ENCODE results near the gene CABP7.

The CABP7 gene

DNA sequence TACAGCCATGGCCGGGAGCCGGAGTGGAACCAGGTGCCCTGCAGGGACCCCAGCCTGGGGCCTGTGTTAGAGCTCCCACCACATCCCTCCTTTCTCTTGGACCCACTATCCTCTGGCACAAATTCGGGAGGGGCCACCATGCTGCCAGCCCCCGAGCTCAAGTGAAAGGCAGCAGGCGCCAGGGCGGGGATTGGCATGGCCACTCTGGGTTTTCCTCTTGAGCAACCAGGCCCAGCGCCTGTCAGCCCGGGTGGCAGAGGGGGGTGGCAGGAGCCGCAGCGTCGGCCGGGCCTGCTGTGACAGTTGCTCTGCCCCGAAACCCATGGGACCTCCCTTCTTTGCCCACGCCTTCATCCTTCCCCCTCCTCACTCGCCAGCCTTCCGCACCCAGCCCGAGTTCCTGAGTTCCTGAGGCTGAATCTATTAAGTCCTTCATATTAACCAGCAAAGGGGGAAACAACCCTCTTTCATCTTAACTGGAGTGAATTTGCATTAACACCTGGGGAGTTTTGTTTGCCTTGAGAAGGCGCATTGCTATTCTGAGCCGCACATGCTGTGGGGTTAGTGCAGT, 16.8 kb upstream of the CABP7 start:
- no peak for DNase-seq

DNA sequence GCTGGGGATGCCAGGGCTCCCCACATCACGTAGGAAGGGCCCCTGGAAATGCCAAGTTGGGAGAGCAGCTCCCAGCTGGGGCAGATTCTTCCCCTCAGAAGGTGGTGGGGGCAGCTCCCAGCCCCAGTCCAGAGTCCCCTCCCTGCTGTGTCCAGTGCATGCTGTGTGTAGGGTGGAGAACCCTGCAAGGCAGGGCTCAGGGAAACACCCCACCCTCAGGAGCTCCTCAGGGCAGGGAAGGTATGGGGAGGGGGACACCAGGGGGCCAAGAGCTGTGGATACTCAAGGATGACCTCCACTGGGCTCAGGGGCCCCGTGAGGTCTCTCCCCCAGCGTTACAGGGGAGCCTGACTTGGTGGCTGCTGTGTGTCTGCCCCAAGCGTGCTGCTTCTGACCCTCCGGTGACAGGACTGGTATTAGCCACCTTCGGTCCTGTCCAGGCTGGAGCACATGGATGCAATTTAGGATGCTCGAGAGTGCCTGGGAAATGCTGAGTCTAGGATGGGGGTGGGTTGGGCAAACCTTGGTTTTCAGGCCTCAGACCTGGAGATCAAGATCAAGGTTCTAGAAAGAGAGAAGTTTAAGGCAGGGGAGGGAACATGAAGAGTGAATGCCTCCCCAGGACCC, 16.1 kb upstream of the CABP7 start:
- DNase-seq, result no peak

DNA sequence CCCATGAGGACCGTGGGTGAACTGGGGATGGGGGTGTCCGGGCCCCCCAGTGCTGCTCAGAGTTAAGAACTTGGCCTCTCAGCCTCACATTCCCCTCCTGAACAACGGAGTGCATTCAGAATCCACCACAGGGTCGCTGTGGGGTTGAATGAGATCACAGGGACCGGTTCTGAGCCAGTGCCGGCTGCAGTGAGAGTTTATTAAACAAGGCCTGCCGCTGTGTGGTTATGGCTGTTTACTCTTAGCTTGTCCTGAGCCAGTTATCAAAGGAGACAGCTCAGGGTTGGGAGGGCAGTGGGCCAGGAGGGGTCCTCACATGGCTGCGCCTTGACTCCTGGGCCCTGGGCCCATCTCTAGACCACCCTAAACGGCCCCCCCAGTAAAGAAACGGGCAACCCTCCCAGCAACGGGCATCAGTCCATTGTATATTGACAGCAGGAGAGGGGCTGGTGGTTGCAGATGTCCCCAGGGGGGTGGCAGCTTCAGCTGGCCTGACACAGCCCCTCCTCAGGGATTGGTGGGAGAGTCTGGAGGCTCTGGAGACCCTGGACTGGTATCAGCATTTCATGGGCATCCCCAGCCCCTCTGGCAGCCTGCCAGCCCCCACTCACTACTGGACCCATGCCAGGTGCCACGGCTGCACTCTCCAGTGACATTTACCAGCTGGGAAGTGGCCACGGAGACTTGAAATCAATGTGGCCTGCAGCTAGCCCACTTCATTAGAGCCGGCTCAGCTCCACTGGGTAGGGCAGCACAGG, 15.1 kb upstream of the CABP7 start:
- no peak for DNase-seq

DNA sequence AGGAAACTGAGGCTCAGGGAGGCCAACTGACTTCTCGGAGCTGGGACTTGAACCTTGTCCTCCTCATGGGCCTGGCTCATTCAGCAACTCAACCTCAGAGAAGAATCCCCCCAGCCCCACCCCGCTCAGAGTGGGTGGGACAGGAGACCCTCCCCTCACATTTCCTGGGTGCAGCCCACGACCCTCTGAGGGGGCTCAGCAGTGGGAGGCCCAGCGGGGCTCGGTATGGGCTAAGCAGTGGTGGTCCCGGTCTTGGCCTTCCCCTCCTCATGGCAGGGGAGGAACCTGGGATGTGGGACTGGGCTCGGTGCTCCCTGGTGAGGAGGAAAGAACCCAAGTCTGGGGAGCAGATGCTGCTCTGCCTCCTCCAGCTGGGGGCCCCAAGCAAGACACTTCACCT, 14.2 kb upstream of the CABP7 start:
- no peak for DNase-seq

DNA sequence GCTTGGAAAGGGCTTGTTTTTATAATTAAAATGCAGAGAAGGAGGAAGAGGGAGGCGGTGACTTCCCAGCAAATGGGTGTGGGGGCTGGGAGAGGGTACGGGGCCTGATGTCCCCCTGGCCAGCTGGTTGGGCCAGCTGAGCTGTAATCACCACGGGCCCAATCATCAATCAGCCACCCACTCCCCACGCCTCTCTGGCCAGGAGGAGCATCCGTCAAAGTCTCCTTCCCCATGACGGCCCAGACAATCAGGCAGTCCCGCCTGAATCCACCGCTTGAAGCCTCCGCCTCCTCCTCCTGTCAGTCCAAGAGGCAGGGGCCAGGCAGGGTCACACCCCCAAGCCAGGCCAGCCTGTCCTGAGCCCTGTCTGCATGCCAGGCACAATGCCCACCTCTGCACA, 13.3 kb upstream of the CABP7 start:
- DNase-seq, result no peak

DNA sequence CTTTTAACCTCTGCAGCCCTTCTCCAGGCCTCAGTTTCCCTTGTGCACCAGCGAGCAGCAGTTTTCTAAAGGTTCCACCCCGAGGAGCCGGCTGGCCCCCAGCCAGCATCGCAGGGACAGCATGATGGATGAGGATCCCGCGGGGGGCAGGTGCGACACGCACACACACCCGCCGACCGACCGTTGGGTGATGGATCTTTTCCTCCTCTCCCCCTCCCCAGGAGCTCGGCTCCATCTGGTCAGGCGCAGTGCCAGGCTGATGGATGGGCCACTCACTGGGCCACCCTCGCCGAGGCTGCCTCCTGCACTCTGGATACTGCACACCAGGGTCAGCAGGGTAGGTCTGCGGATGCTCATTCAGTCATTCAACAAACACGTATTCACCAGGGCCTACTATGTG, 12.8 kb upstream of the CABP7 start:
- DNase-seq, result no peak

DNA sequence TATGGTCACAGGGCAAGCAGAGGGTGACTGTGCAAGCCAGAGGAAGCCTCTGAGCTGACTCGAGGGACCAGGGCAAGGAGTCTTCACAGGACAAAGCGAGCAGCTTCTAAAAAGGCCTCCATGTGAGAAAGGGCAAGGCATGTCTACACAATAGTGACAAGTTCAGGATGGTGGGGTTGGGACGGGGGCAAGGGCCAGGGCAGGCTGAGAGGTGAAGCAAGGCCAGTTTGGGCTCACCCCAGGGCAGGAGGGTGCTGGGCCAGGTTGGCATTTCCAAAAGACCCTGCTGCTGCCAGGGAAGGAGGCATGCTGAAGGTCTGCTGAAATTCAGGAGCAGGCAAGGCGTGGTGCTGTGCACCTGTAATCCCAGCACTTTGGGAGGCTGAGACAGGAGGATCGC, 12.3 kb upstream of the CABP7 start:
- DNase-seq, result no peak

DNA sequence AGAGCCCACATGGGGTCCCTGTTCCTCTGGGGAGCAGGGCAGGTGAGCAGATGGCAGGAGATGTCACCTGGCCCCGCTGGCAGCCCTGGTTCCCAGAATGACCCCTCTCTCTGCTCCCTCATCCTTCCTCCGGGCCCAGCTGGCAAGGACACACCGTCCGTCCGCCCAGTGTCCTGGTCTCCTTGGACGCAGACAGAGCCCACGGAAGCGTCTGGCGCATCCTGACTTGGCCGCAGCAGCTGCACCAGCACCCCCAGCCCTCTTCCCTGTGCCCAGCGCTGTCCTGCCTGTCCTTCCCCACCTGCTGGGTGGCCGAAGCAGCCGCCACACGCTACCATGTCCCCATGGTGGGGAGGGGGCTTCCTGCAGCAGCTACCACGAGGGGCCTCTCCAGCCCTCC, 9.6 kb upstream of the CABP7 start:
- no peak for DNase-seq

DNA sequence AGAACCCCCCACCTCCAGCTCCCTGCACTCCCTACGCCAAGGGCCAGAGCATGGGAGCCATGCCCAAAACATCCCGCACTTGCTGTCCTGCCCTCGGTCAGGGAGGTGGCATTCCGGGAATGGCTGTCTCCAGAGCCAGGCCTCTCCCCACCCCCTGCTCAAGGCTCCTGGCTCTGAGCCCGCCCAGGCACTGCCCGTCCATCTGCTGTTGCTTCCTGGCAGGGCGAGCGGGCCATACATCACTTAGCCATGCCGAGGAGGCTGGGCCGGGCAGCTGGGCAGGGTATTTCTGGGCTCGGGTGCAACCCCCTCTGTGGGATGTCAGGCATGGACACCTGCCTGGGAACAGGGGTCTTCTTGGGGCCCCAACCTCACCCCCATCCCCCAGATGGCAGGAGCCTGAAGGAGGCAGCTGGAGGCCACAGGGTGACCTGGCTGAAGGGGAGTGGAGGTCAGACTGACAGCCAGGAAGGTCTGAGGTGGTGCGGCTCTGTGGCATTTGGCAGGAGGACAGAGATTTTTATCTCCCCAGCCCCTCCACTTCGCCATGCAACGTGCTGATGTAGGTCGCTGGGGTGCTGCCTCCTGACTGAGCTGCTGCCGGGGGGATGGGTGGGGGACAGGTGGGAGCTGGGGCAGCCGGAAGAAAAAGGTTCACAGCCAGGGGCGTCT, 8.7 kb upstream of the CABP7 start:
- no peak for DNase-seq

DNA sequence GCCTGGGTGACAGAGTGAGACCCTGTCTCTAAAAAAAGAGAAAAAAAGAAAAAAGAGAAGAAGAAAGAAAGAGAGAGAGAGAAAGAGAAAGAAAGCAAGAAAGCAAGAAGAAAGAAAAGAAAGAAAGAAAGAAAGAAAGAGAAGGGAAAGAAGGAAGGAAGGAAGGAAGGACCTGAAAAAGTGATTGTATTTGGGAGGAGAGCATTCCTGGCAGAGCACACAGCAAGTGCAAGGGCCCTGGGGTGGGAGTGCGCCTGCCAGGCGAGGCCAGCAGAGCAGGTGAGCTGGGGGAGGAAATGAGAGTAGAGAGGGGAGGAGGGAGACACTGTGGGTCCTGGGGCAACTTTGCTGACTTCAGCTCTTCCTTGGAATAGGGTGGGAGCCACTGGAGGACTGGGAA, 7.7 kb upstream of the CABP7 start:
- DNase-seq, result no peak

DNA sequence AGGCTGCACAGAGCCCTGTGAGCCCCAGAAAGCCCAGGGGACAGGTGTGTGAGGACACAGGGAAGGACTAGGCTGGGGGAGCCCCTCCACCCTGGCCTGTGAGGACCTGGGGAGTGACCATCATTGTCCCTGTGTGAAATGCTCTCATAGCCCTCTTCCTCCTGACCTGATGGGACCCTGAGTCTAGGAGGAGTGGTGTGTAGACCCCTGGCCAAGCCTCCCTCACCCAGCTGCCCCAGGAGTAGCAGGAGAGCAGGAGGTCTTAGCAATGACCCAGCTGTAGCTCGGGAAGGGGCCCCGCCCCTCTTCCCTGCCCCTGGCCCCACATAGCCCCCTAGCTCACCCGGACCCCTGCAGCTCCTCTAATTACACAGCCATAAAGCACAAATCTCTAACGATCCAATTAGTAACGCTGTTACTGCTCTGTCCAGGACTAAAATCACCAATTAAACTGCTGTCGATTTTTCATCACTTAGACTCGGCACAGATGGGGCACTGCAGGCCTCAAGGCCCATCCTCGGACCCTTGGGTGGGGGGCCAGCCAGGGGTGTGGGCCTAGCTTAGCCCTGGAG, 6.6 kb upstream of the CABP7 start:
- no peak for DNase-seq

DNA sequence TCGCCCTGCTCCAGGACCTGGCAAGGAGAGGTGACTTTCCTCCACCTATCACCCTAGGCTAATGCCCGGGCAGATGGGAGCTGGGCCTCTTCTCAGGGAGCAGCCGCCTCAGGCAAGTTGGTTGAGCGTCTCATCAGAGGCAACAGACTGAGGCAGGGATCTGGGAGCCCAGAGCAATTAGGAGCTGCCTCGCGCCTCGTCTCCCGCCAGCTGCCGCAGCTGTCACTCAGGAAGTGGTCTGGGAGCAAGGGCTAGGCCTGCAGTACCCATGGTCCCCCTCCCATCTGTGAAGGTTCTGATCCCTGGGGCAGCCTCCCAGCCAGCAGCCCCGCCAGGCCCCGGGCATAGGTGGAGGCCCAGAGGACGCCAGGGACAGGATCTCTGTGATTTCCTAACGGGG, 4.6 kb upstream of the CABP7 start:
- no peak for DNase-seq

DNA sequence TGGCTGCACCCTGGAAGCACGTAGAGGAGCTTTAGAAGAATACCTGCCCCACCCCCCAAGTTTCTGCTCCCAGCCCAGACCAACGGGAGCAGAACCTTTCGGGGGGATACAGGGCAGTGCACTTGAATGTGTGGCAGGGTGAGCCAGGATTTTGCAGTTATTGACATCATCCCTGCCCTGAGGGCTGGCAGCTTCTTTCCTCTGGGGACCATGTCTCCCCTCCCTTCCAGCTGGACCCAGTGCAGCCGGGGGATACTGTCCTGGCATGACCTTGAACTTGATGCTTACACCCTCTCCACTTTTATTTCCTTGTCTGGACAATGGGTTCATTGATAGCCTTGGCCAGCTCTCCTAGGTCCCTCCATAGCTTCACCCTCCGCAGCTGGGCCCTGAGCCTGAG, 4.1 kb upstream of the CABP7 start:
- DNase-seq, result no peak

DNA sequence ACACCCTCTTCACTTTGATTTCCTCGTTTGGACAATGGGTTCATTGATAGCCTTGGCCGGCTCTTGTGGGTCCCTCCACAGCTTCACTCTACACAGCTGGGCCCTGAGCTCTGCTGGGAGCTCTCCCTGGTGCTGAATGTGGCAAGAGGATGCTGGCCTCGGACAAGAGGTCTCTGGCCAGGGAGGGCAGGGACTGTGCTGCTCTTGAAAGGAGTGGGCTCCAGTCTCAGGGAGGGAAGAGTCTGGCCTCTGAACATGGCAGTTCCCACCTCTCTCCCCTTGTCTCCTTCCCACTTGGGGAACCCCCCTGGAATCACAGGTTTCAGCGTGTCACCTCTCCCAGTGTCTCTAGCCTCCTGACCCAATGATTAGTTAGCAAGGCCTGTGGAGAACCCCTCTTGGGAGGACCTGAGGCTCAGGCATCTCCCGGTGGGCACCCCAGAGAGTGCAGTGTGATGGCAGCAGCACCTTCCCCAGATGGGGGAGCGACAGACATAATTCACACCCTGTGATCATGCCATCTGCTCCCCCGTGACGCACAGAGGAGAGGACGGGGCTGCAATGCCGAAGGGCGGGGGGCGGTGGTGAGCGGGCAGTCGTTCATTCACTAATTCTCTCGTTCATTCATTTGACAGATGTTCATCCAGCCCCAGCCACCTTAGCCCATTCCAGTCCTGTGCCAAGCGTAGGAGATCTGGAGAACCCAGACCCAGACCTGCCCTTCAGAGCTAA, 2.8 kb upstream of the CABP7 start:
- DNase-seq, result peak in 1 of 2 experiments; percentile 24

DNA sequence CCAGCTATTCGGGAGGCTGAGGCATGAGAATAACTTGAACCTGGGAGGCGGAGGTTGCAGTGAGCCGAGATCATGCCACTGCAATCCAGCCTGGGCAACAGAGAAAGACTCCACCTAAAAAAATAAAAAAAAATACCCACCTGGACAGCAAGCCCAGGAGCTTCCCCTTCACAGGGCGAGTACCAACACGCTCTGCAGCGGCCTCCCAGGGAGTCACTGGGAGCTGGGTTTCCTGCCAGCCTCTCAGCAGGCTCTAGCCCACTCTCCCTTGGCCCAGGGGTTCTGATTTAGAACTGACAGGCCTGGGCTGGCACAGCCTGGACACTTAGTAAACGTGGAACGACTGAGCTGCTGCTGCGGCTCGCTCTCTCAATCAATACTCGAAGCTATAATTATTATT, 2.0 kb upstream of the CABP7 start:
- DNase-seq, result no peak

DNA sequence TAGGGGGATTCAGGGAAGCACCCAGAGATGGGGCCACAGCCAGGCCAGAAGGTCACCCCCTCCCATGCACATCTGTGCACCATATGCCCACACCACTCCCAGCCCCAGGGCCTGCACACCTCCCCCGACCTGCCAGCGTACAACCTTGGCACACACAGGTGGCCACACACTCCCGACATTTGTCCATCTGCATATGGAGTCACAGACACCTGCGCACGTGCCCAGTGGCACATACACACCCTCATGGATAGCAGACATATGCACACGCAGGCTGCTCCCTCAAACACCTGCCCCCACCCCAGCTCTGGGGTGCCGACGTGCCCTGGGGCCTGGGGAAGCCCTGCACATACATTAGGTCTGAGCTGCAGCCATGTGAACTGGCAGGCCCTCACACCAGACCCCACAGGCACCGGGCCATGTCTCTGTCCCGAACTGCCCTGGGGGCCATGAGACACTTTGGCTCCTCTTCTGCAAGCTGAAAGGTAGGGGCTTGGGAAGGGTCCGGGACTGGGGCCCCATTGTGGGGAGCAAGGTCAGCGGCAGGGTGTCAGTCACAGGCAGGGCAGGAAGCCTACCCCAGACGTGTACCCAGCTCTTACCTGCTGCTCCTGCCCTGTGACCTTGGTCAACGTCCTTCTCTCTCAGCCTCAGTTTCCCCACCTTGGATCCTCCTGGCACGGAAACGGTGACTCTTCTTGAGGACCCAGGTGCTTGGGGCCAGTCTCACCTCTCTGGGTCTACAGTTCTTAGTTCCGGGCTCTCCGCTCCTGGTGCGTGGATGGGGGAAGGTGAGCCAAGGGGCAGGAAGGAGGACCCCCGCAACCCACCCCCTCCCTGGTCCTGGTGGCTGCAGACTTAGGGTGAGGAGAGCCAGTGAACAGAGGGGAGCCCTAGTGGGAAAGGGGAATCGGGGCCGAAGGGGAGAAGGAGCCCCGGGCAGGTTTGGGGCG, 579 bp upstream of the CABP7 start:
- no peak for DNase-seq

DNA sequence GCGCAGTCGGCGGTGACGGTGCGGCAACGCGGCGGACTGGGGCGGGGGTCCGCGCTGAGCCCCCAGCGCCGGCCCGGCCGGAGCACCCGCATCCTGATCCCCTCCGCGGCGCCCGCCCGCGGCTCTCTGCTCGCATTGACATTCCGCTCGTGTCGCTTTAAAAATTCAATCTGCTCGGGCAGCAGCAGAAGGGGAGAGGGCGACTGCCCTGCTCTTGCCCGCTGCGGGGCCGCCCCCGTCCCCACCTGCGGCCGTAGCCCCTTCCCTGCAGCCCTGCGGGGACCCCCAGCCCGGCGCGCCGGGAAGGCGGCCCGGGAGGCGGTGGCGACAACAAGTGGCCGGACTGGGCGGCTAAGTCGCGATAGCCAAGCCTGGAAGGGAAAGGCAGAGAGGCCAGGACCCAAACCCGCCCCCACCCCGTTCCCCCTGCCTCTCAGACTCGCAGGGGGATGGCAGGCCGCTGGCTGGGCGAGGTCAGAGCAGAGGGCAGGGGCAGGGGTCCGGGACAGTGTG, 1.1 kb downstream of the CABP7 start:
- no peak for DNase-seq

DNA sequence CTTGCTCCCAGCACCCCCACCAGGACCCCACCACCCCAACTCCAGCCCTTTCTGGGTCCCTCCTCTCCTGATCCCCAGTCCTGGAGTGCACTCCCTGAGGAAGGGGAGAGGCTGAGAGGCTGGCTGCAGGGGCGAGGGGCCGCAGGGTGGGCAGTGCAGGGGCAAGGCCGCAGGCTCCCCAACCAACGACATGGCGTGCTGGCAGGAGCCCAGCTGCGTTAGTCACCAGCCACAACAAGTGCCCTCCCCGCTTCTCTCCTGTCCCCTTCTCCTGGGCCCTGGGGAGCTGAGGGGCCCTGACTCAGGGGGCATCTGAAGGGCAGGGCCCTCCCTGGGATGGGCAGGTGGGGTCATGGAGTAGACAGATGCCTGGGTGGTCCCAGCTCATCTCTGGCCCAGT, 2.3 kb downstream of the CABP7 start:
- no peak for DNase-seq

DNA sequence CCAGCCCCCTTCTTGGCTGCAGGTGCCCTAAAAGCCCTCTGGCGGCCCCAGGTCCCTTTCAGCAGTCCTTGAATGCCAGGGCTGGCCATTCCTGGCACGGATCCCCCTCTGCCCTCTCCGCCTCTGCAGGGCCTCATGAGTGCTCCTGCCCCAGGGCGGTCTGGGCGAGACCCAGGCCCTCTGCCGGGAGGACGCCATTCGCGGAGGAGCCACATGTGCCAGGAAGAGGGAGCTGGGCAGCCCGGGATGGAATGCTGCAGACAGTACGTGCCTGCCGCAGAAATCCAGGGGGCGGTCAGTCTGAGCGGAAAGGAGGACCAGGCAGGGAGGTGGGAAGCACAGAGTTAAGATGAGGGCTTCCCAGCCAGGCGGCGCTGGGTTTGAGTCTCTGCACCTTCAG, 2.8 kb downstream of the CABP7 start:
- no peak for DNase-seq

DNA sequence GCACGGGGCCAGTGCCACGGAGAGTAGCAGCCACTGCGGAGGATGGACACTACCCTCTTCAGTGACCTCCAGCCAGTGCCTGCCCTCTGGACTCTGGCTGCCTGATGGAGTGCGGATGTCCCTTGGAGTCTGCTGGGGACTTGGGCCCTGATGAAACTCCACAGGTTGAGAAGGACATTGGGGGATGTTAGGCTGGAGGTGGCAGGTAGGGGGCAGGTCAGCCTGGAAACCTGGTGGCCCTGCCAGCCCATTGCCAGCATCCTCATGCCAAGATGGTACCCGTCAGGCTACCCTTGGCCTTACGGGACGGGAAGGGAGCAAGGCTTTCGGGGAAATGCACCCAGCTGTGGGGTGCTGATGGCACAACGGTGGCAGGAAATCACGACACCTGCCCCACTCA, 4.0 kb downstream of the CABP7 start:
- no peak for DNase-seq

DNA sequence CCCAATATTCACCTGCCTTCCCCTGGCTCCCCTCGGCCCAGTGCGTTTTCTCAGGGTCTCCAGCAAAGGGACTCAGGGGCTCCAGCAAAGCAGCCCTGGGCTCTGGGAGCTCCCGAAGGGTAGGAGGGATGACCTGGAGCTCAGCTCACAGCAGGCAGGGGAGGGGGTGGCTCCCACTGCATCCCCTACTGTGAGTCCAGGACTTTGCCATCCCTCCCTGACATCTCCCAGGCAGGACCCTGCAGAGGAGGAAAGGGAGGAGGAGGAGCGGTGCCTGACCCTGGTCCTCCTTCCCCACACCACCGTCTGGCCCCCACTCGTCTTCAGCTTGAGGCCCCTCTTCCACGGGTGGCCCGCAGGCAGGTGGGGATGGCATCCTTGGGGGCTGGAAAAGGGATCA, 5.0 kb downstream of the CABP7 start:
- DNase-seq, result no peak

DNA sequence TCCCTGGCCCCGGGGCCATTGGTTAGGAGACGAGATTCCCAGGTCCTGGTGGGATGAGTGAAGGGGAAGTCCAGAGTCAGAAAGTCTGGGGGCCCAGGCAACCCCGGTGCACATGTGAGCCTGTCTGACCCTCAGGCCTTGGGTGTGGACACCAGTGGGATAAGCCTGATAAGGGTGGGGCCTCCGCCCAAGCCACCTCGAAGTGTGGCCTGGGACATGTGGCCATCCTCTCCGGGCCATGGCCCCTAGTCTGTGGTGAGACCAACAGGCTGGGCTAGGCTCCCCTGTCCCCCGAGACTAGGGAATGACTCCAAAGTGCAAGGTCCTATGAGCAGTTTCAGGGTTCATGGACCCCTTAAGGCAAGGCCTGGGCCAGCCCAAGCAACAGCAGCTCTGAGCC, 6.3 kb downstream of the CABP7 start:
- DNase-seq, result no peak
